Activated CD4-positive, alpha-beta T cell treated with anti-CD3 and anti-CD28 coated beads for 1 hour (primary cell): ENCODE results near the gene POLR3G.

Experiments used
- DNase-seq: peaks from one replicate; pipeline ENCODE4 v3.0.0-alpha.2; 2020

The POLR3G gene

GRCh38 chr5:90553711-90554110, 79.0 kb downstream of the POLR3G start:
- no peak for DNase-seq

- DNase-seq: no peak
These were observed 79.8 kb downstream of the POLR3G start for GRCh38 chr5:90554358-90555006.

GRCh38 chr5:90555666-90556065, 81.0 kb downstream of the POLR3G start:
- DNase-seq: no peak

- DNase-seq: no peak
These were observed 82.7 kb downstream of the POLR3G start for GRCh38 chr5:90557391-90557790.

- no peak for DNase-seq
These were observed 83.2 kb downstream of the POLR3G start for GRCh38 chr5:90557871-90558270.

- no peak for DNase-seq
These were observed 83.9 kb downstream of the POLR3G start, which contains the start of gene ADGRV1 for GRCh38 chr5:90558344-90559192. Gene ADGRV1, plus strand, starts transcription at chr5:90558797. Its CDS starts 99 bp downstream, at chr5:90558896.

- no peak for DNase-seq
These were observed 86.1 kb downstream of the POLR3G start for GRCh38 chr5:90560771-90561170.

- DNase-seq: no peak
These were observed 87.1 kb downstream of the POLR3G start for GRCh38 chr5:90561766-90562165.

- no peak for DNase-seq
These were observed 87.7 kb downstream of the POLR3G start for GRCh38 chr5:90562341-90562740.

GRCh38 chr5:90563108-90563507, 88.4 kb downstream of the POLR3G start:
- DNase-seq: no peak
